ENCODE measurements around the gene CXCL11.
A peak's percentile ranks its signal among the peaks of the same experiment; 100 is the strongest.
"Not testable (repeated sequence)": the region's sequence is repeated elsewhere in the genome, so short reads cannot be mapped to it uniquely, and the experiment has no call there.

CXCL11 gene

DNA sequence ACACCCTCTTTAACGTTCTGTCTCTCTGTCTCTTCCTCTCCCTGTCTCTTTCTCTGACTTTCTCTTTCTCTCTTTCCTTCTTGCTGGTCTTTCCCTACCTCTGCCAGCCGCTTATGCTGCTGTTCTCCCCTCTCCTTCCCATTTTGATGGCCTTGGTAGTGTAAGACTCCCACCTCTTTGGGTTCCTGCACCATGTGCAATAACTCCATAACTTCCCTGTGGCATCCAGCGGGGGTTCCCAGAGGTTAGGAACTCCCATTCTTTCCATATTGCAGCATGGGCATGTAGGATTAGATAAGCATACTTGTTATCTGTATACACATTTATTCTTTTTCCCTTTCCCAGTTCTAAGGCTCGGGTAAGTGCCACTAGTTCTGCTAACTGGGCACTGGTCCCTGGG lies 8.8 kb upstream of the CXCL11 start:
- DNase-seq; H3K27me3 ChIP-seq (replicated peaks in 2 of 5; ENCODE audit: control insufficient read depth in 4 of 5, insufficient read depth in 5 of 5, low read length in 4 of 5); H3K27ac ChIP-seq (ENCODE audit: insufficient read depth in 1 of 2, low read depth in 1 of 2, low read length in 2 of 2, poor library complexity in 1 of 2, severe bottlenecking in 2 of 2); POLR2A ChIA-PET; H3K36me3 ChIP-seq (ENCODE audit: control insufficient read depth in 4 of 4, insufficient read depth in 4 of 4, low read length in 3 of 4); H3K4me3 ChIP-seq (ENCODE audit: control insufficient read depth in 1 of 7, extremely low read depth in 1 of 7, insufficient read depth in 4 of 7, low read depth in 2 of 7, low read length in 6 of 7); CTCF ChIA-PET; H3K9me3 ChIP-seq (ENCODE audit: control extremely low read depth in 1 of 5, control insufficient read depth in 4 of 5, insufficient read depth in 2 of 5, low read depth in 1 of 5, low read length in 4 of 5); H3K4me1 ChIP-seq (ENCODE audit: control extremely low read depth in 1 of 4, control insufficient read depth in 4 of 4, insufficient read depth in 4 of 4, low read length in 3 of 4): not testable (repeated sequence)
- 96% methylated on average over 2 of the region's 4 CpGs for WGBS (ENCODE audit: insufficient coverage)

DNA sequence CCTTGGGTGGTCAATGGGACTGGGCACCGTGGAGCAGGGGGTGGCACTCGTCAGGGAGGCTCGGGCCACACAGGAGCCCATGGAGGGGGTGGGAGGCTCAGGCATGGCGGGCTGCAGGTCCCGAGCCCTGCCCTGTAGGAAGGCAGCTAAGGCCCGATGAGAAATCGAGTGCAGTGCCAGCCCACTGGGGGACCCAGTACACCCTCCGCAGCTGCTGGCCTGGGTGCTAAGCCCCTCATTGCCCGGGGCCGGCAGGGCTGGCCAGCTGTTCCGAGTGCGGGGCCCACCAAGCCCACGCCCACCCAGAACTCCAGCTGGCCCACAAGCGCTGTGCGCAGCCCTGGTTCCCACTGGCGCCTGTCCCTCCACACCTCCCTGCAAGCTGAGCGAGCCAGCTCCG lies 7.4 kb upstream of the CXCL11 start:
- H3K4me1 ChIP-seq (ENCODE audit: control extremely low read depth in 1 of 4, control insufficient read depth in 4 of 4, insufficient read depth in 4 of 4, low read length in 3 of 4); H3K27me3 ChIP-seq (replicated peaks in 2 of 5; ENCODE audit: control insufficient read depth in 4 of 5, insufficient read depth in 5 of 5, low read length in 4 of 5); DNase-seq; POLR2A ChIA-PET; H3K9me3 ChIP-seq (ENCODE audit: control extremely low read depth in 1 of 5, control insufficient read depth in 4 of 5, insufficient read depth in 2 of 5, low read depth in 1 of 5, low read length in 4 of 5); CTCF ChIA-PET; H3K4me3 ChIP-seq (ENCODE audit: control insufficient read depth in 1 of 7, extremely low read depth in 1 of 7, insufficient read depth in 4 of 7, low read depth in 2 of 7, low read length in 6 of 7); H3K27ac ChIP-seq (ENCODE audit: insufficient read depth in 1 of 2, low read depth in 1 of 2, low read length in 2 of 2, poor library complexity in 1 of 2, severe bottlenecking in 2 of 2); H3K36me3 ChIP-seq (ENCODE audit: control insufficient read depth in 4 of 4, insufficient read depth in 4 of 4, low read length in 3 of 4): not testable (repeated sequence)
- WGBS (ENCODE audit: insufficient coverage): 98% methylated on average over 7 of the region's 18 CpGs

- H3K4me3 ChIP-seq (ENCODE audit: control insufficient read depth in 1 of 7, extremely low read depth in 1 of 7, insufficient read depth in 4 of 7, low read depth in 2 of 7, low read length in 6 of 7); POLR2A ChIA-PET; CTCF ChIA-PET; H3K9me3 ChIP-seq (ENCODE audit: control extremely low read depth in 1 of 5, control insufficient read depth in 4 of 5, insufficient read depth in 2 of 5, low read depth in 1 of 5, low read length in 4 of 5); H3K27ac ChIP-seq (ENCODE audit: insufficient read depth in 1 of 2, low read depth in 1 of 2, low read length in 2 of 2, poor library complexity in 1 of 2, severe bottlenecking in 2 of 2); DNase-seq; H3K36me3 ChIP-seq (ENCODE audit: control insufficient read depth in 4 of 4, insufficient read depth in 4 of 4, low read length in 3 of 4); H3K4me1 ChIP-seq (ENCODE audit: control extremely low read depth in 1 of 4, control insufficient read depth in 4 of 4, insufficient read depth in 4 of 4, low read length in 3 of 4); H3K27me3 ChIP-seq (replicated peaks in 2 of 5; ENCODE audit: control insufficient read depth in 4 of 5, insufficient read depth in 5 of 5, low read length in 4 of 5): not testable (repeated sequence)
- WGBS (ENCODE audit: insufficient coverage): no CpG with 5 or more reads among the region's 18 CpGs
Measured at GRCh38 chr4:76042241-76042998, 6.5 kb upstream of the CXCL11 start.

DNA sequence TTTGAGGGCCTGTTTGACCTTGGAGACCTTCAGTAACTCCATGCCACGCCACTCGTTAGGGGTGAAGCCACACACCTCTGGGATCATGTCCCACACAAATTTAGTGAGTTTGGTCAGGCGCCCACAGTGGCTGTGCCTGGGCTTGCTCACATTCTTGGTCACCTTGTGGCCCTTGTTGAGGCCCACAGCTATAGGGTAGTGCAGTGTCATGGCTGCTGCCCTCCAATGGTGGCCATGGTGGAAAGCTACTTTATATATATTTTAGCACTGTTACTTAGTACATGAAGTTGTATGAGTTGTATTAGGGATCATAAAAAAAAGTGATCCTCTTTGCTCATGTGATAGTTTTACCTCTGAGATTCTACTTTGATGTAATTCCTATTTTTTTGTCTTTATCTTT lies 985 bp upstream of the CXCL11 start:
- CTCF ChIA-PET: interaction anchor here (0.8 to 1.3 kb wide), 5 partner anchors 13 to 40 kb away, joined by 3 to 5 read pairs (median 4); no protein-coding TSS in a partner anchor
- POLR2A ChIA-PET: interaction anchor here (0.6 kb wide), 1 partner anchor 167 kb away, joined by 3 read pairs; no protein-coding TSS in a partner anchor
- 96% methylated on average over 3 of the region's 3 CpGs for WGBS (ENCODE audit: insufficient coverage)

GRCh38 chr4:76035141-76035540 lies 729 bp downstream of the CXCL11 start:
- WGBS (ENCODE audit: insufficient coverage): no CpG with 5 or more reads among the region's 3 CpGs
- CTCF ChIA-PET: interaction anchor here (1.3 kb wide), 1 partner anchor 15 kb away, joined by 3 read pairs; no protein-coding TSS in a partner anchor

More for the DNA sequence above, 985 bp upstream of the CXCL11 start:
- no peaks in the 10 kb centered on the region for H3K4me1 ChIP-seq (ENCODE audit: control extremely low read depth in 1 of 4, control insufficient read depth in 4 of 4, insufficient read depth in 4 of 4, low read length in 3 of 4)
- DNase-seq: no peak
- H3K27ac ChIP-seq (ENCODE audit: insufficient read depth in 1 of 2, low read depth in 1 of 2, low read length in 2 of 2, poor library complexity in 1 of 2, severe bottlenecking in 2 of 2): no peak overlapping the region
- no peaks in the 10 kb centered on the region for H3K27me3 ChIP-seq (replicated peaks in 2 of 5; ENCODE audit: control insufficient read depth in 4 of 5, insufficient read depth in 5 of 5, low read length in 4 of 5)
- no peaks in the 10 kb centered on the region for H3K9me3 ChIP-seq (ENCODE audit: control extremely low read depth in 1 of 5, control insufficient read depth in 4 of 5, insufficient read depth in 2 of 5, low read depth in 1 of 5, low read length in 4 of 5)
- H3K36me3 ChIP-seq (ENCODE audit: control insufficient read depth in 4 of 4, insufficient read depth in 4 of 4, low read length in 3 of 4): no peaks in the 10 kb centered on the region
- no peak overlapping the region for H3K4me3 ChIP-seq (ENCODE audit: control insufficient read depth in 1 of 7, extremely low read depth in 1 of 7, insufficient read depth in 4 of 7, low read depth in 2 of 7, low read length in 6 of 7)

DNA sequence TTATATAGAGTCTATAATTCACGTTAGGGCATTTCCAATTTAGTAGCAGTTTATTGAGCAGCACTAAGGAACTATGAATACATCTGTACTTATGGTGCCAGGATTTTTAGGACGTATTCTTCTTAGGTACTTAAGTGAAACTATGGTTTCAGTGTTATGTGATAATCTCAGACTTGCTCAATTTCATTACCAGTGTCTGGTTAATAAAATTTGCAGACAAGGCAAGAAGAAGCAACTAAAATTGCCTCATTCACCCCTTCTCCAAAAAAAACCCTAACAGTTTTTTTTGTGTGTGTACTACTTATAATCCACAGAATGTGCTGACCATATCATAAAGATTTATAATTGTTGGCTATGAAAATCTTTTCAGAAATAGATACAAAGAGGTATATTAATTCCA lies 6.6 kb downstream of the CXCL11 start:
- CTCF ChIA-PET: no interaction called here

More at GRCh38 chr4:76035141-76035540, 729 bp downstream of the CXCL11 start:
- H3K4me3 ChIP-seq (ENCODE audit: control insufficient read depth in 1 of 7, extremely low read depth in 1 of 7, insufficient read depth in 4 of 7, low read depth in 2 of 7, low read length in 6 of 7): no peak overlapping the region
- H3K9me3 ChIP-seq (ENCODE audit: control extremely low read depth in 1 of 5, control insufficient read depth in 4 of 5, insufficient read depth in 2 of 5, low read depth in 1 of 5, low read length in 4 of 5): no peaks in the 10 kb centered on the region
- no peaks in the 10 kb centered on the region for H3K4me1 ChIP-seq (ENCODE audit: control extremely low read depth in 1 of 4, control insufficient read depth in 4 of 4, insufficient read depth in 4 of 4, low read length in 3 of 4)
- POLR2A ChIA-PET: no interaction called here
- H3K36me3 ChIP-seq (ENCODE audit: control insufficient read depth in 4 of 4, insufficient read depth in 4 of 4, low read length in 3 of 4): no peaks in the 10 kb centered on the region
- H3K27ac ChIP-seq (ENCODE audit: insufficient read depth in 1 of 2, low read depth in 1 of 2, low read length in 2 of 2, poor library complexity in 1 of 2, severe bottlenecking in 2 of 2): no peak overlapping the region
- H3K27me3 ChIP-seq (replicated peaks in 2 of 5; ENCODE audit: control insufficient read depth in 4 of 5, insufficient read depth in 5 of 5, low read length in 4 of 5): no peaks in the 10 kb centered on the region
- peak in 1 of 3 donors; percentile 24 for DNase-seq

DNA sequence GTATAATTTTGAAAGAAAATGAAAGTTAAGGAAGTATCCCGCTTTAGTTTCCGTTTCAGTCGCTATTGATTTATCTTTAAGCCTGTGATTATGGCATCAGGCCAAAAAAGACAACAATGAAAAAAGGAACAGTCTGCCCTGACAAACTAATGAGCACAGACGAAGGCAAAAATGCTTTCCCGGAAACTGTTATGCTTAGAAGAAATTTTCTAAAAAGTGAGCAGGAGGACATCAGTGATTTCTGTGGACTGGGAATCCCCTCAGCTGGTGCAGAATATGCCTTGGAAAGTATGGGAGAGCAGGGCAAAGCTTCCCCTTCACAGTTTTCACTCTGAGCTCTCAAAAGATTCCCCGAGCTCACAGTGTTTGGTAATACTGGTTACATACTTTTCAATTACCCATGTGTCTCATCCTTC lies 7.5 kb downstream of the CXCL11 start:
- Histone ChIP-seq H3K4me1 (ENCODE audit: control extremely low read depth in 1 of 4, control insufficient read depth in 4 of 4, insufficient read depth in 4 of 4, low read length in 3 of 4) (peaks cover 15 to 25% (median 17%) of the 10 kb centered on the region in 4 experiments), H3K4me3 (ENCODE audit: control insufficient read depth in 1 of 7, extremely low read depth in 1 of 7, insufficient read depth in 4 of 7, low read depth in 2 of 7, low read length in 6 of 7) (peak overlapping the region in 5 of 7 experiments; percentile 10 to 67 (median 46)), H3K36me3 (ENCODE audit: control insufficient read depth in 4 of 4, insufficient read depth in 4 of 4, low read length in 3 of 4) (no peaks in the 10 kb centered on the region), H3K27ac (ENCODE audit: insufficient read depth in 1 of 2, low read depth in 1 of 2, low read length in 2 of 2, poor library complexity in 1 of 2, severe bottlenecking in 2 of 2) (no peak overlapping the region), H3K27me3 (replicated peaks in 2 of 5; ENCODE audit: control insufficient read depth in 4 of 5, insufficient read depth in 5 of 5, low read length in 4 of 5) (no peaks in the 10 kb centered on the region), H3K9me3 (ENCODE audit: control extremely low read depth in 1 of 5, control insufficient read depth in 4 of 5, insufficient read depth in 2 of 5, low read depth in 1 of 5, low read length in 4 of 5) (no peaks in the 10 kb centered on the region)
- 3% methylated on average over 6 of the region's 6 CpGs for WGBS (ENCODE audit: insufficient coverage)
- peak; percentile 64 to 77 (median 75) for DNase-seq
- CTCF ChIA-PET: no interaction called here
- POLR2A ChIA-PET: interaction anchor here (0.6 kb wide), 1 partner anchor 134 kb away, joined by 3 read pairs; no protein-coding TSS in a partner anchor

More for the DNA sequence above, 6.6 kb downstream of the CXCL11 start:
- no peak overlapping the region for H3K27ac ChIP-seq (ENCODE audit: insufficient read depth in 1 of 2, low read depth in 1 of 2, low read length in 2 of 2, poor library complexity in 1 of 2, severe bottlenecking in 2 of 2)
- no peak overlapping the region for H3K4me3 ChIP-seq (ENCODE audit: control insufficient read depth in 1 of 7, extremely low read depth in 1 of 7, insufficient read depth in 4 of 7, low read depth in 2 of 7, low read length in 6 of 7)
- WGBS (ENCODE audit: insufficient coverage): 100% methylated on average over 1 of the region's 2 CpGs
- H3K36me3 ChIP-seq (ENCODE audit: control insufficient read depth in 4 of 4, insufficient read depth in 4 of 4, low read length in 3 of 4): no peaks in the 10 kb centered on the region
- H3K4me1 ChIP-seq (ENCODE audit: control extremely low read depth in 1 of 4, control insufficient read depth in 4 of 4, insufficient read depth in 4 of 4, low read length in 3 of 4): peaks cover 6 to 16% (median 11%) of the 10 kb centered on the region in 4 experiments
- no peaks in the 10 kb centered on the region for H3K27me3 ChIP-seq (replicated peaks in 2 of 5; ENCODE audit: control insufficient read depth in 4 of 5, insufficient read depth in 5 of 5, low read length in 4 of 5)
- DNase-seq: no peak
- POLR2A ChIA-PET: interaction anchor here (0.6 kb wide), 1 partner anchor 135 kb away, joined by 3 read pairs; no protein-coding TSS in a partner anchor
- H3K9me3 ChIP-seq (ENCODE audit: control extremely low read depth in 1 of 5, control insufficient read depth in 4 of 5, insufficient read depth in 2 of 5, low read depth in 1 of 5, low read length in 4 of 5): no peaks in the 10 kb centered on the region

Measured in common myeloid progenitor, CD34-positive (primary cell).